NOMO-1 treated with DMSO at 0.1 percent for 48 hours (cell line): ENCODE measurements around the gene PDE12.
A peak's percentile ranks its signal among the peaks of the same experiment; 100 is the strongest.
"Not testable (repeated sequence)": the region's sequence is repeated elsewhere in the genome, so short reads cannot be mapped to it uniquely, and the experiment has no call there.

Experiments
- DNase-seq: peaks from one replicate; lab custom pipeline; 2025; ENCODE audit not compliant: unreplicated experiment; lab: John Stamatoyannopoulos, UW

PDE12 gene

GRCh38 chr3:57586778-57587177 lies 30.7 kb downstream of the PDE12 start:
- DNase-seq = no peak

- no peak for DNase-seq
Observed at GRCh38 chr3:57587905-57588304, 31.8 kb downstream of the PDE12 start.

- no peak for DNase-seq
Observed at GRCh38 chr3:57592306-57592705, 36.2 kb downstream of the PDE12 start.

- DNase-seq = no peak
Observed at GRCh38 chr3:57594144-57594543, 38.1 kb downstream of the PDE12 start.

GRCh38 chr3:57594576-57594975 lies 38.5 kb downstream of the PDE12 start:
- no peak for DNase-seq

- peak; percentile 71 for DNase-seq
Observed at GRCh38 chr3:57596495-57597126, 40.5 kb downstream of the PDE12 start.

- DNase-seq = peak; percentile 99
Observed at GRCh38 chr3:57597127-57597923, 41.3 kb downstream of the PDE12 start, which contains the start of gene ARF4. ARF4 (minus strand) TSS chr3:57597344; CDS start chr3:57597140, 204 bp downstream.

GRCh38 chr3:57598765-57599360 lies 42.8 kb downstream of the PDE12 start:
- DNase-seq = no peak

- DNase-seq = no peak
Observed at GRCh38 chr3:57600195-57600594, 44.1 kb downstream of the PDE12 start.

- DNase-seq = no peak
Observed at GRCh38 chr3:57604971-57605370, 48.9 kb downstream of the PDE12 start.

- no peak for DNase-seq
Observed at GRCh38 chr3:57605683-57606082, 49.6 kb downstream of the PDE12 start.

GRCh38 chr3:57611870-57612269 lies 55.8 kb downstream of the PDE12 start:
- DNase-seq = not testable (repeated sequence)

GRCh38 chr3:57616233-57616632 lies 60.2 kb downstream of the PDE12 start:
- DNase-seq = peak; percentile 2
